ENCODE results near the gene SCMH1.

The SCMH1 gene

DNA sequence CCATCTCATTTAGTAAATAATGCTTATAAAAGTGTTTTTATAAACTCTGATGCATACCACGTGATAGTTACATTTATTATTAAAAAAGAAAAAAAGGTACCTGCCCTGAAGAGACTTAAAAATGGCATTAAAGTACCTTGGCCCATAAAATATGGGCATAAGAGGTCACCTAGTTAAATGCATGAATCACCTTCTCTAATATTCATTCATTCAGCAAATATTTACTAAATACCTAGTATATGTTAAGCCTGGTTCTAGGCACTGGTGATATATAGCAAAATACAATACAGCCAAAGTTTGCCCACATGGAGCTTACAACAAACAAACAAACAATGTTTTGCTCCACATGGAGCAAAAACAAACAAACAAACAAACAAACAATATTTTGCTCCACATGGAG, 87.0 kb downstream of the SCMH1 start:
- no peaks in the 10 kb centered on the region for H3K4me1 ChIP-seq (ENCODE audit: control insufficient read depth, insufficient read depth, low read length)
- H3K9me3 ChIP-seq (ENCODE audit: control insufficient read depth, insufficient read depth, low read depth, low read length), result no peaks in the 10 kb centered on the region
- H3K36me3 ChIP-seq (ENCODE audit: control insufficient read depth in 2 of 2, insufficient read depth in 1 of 2, low read length in 2 of 2), result peaks cover 3 to 33% of the 10 kb centered on the region in 2 experiments; a peak in 2 of 3 replicates
- no peak overlapping the region for H3K4me3 ChIP-seq (ENCODE audit: low read depth, low read length)
- TF ChIP-seq ZNF324 (tag by site-specific recombination; IDR thresholded peaks at IDR 0.05) (no peak), KLF8 (tag by site-specific recombination; IDR thresholded peaks at IDR 0.05) (no peak), ZNF837 (tag by site-specific recombination; IDR thresholded peaks at IDR 0.05) (no peak), ZNF521 (tag by site-specific recombination; IDR thresholded peaks at IDR 0.05) (no peak), ZSCAN23 (tag by site-specific recombination; IDR thresholded peaks at IDR 0.05) (no peak), GLIS1 (tag by site-specific recombination; IDR thresholded peaks at IDR 0.05) (no peak), ZNF391 (tag by site-specific recombination; IDR thresholded peaks at IDR 0.05; ENCODE audit: borderline replicate concordance, low read depth) (no peak), ZNF239 (tag by site-specific recombination; IDR thresholded peaks at IDR 0.05) (no peak), ZNF350 (tag by site-specific recombination; IDR thresholded peaks at IDR 0.05) (no peak), GLI4 (tag by site-specific recombination; IDR thresholded peaks at IDR 0.05) (no peak)
- TF ChIP-seq, protein P1, sequence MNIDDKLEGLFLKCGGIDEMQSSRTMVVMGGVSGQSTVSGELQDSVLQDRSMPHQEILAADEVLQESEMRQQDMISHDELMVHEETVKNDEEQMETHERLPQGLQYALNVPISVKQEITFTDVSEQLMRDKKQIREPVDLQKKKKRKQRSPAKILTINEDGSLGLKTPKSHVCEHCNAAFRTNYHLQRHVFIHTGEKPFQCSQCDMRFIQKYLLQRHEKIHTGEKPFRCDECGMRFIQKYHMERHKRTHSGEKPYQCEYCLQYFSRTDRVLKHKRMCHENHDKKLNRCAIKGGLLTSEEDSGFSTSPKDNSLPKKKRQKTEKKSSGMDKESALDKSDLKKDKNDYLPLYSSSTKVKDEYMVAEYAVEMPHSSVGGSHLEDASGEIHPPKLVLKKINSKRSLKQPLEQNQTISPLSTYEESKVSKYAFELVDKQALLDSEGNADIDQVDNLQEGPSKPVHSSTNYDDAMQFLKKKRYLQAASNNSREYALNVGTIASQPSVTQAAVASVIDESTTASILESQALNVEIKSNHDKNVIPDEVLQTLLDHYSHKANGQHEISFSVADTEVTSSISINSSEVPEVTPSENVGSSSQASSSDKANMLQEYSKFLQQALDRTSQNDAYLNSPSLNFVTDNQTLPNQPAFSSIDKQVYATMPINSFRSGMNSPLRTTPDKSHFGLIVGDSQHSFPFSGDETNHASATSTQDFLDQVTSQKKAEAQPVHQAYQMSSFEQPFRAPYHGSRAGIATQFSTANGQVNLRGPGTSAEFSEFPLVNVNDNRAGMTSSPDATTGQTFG (tag by site-specific recombination; IDR thresholded peaks at IDR 0.05; ENCODE audit: borderline replicate concordance), result no peak
- TF ChIP-seq, protein P2, sequence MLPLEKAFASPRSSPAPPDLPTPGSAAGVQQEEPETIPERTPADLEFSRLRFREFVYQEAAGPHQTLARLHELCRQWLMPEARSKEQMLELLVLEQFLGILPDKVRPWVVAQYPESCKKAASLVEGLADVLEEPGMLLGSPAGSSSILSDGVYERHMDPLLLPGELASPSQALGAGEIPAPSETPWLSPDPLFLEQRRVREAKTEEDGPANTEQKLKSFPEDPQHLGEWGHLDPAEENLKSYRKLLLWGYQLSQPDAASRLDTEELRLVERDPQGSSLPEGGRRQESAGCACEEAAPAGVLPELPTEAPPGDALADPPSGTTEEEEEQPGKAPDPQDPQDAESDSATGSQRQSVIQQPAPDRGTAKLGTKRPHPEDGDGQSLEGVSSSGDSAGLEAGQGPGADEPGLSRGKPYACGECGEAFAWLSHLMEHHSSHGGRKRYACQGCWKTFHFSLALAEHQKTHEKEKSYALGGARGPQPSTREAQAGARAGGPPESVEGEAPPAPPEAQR (tag by site-specific recombination; IDR thresholded peaks at IDR 0.05), result no peak
- TF ChIP-seq, protein P3, sequence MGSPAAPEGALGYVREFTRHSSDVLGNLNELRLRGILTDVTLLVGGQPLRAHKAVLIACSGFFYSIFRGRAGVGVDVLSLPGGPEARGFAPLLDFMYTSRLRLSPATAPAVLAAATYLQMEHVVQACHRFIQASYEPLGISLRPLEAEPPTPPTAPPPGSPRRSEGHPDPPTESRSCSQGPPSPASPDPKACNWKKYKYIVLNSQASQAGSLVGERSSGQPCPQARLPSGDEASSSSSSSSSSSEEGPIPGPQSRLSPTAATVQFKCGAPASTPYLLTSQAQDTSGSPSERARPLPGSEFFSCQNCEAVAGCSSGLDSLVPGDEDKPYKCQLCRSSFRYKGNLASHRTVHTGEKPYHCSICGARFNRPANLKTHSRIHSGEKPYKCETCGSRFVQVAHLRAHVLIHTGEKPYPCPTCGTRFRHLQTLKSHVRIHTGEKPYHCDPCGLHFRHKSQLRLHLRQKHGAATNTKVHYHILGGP (tag by site-specific recombination; IDR thresholded peaks at IDR 0.05), result no peak
- ChIA-PET POLR2A (no interaction called here), CTCF (interaction anchor here (0.7 kb wide), 1 partner anchor 112 kb away, joined by 3 read pairs; no protein-coding TSS in a partner anchor)
- no peak overlapping the region for H3K27ac ChIP-seq (ENCODE audit: extremely low read depth, low read depth, low read length)

DNA sequence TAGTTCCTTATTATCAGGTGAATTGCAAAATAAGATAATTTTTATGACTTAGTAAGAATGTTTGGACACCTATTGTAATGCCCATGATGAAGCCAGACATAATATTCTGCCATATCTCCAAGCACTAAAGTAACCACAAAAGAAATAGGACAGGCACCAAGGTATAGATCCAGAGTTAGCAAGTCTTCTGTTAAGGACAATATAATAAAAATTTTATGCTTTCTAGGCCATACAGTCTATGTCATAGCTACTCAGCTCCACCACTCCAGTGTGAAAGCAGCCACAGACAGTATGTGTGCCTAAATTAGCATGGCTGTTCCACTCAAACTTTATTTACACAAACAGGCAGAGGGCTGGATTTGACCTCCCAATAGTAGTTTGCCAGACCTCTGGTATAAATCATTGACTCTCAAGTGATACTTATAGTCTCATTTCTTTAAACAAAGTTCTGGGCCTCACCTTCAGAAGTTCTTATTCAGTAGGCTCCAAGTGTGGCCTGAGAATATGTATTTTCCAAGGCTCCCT, 88.3 kb downstream of the SCMH1 start:
- Histone ChIP-seq H3K4me3 (ENCODE audit: low read depth, low read length) (no peak overlapping the region), H3K4me1 (ENCODE audit: control insufficient read depth, insufficient read depth, low read length) (no peaks in the 10 kb centered on the region), H3K27ac (ENCODE audit: extremely low read depth, low read depth, low read length) (no peak overlapping the region), H3K36me3 (ENCODE audit: control insufficient read depth in 2 of 2, insufficient read depth in 1 of 2, low read length in 2 of 2) (peaks cover 3 to 35% of the 10 kb centered on the region in 2 experiments; a peak in 2 of 3 replicates), H3K9me3 (ENCODE audit: control insufficient read depth, insufficient read depth, low read depth, low read length) (no peaks in the 10 kb centered on the region)
- CTCF ChIA-PET, result no interaction called here
- POLR2A ChIA-PET, result no interaction called here
- TF ChIP-seq ZNF324 (tag by site-specific recombination; IDR thresholded peaks at IDR 0.05), result no peak
- TF ChIP-seq MZF1 (tag by site-specific recombination; IDR thresholded peaks at IDR 0.05; ENCODE audit: borderline replicate concordance), result no peak
- no peak for TF ChIP-seq ZNF664 (tag by site-specific recombination; IDR thresholded peaks at IDR 0.05)
- TF ChIP-seq ZNF2 (tag by site-specific recombination; IDR thresholded peaks at IDR 0.05), result no peak
- no peak for TF ChIP-seq ZNF785 (tag by site-specific recombination; IDR thresholded peaks at IDR 0.05)
- no peak for TF ChIP-seq ZNF521 (tag by site-specific recombination; IDR thresholded peaks at IDR 0.05)
- TF ChIP-seq, protein P4, sequence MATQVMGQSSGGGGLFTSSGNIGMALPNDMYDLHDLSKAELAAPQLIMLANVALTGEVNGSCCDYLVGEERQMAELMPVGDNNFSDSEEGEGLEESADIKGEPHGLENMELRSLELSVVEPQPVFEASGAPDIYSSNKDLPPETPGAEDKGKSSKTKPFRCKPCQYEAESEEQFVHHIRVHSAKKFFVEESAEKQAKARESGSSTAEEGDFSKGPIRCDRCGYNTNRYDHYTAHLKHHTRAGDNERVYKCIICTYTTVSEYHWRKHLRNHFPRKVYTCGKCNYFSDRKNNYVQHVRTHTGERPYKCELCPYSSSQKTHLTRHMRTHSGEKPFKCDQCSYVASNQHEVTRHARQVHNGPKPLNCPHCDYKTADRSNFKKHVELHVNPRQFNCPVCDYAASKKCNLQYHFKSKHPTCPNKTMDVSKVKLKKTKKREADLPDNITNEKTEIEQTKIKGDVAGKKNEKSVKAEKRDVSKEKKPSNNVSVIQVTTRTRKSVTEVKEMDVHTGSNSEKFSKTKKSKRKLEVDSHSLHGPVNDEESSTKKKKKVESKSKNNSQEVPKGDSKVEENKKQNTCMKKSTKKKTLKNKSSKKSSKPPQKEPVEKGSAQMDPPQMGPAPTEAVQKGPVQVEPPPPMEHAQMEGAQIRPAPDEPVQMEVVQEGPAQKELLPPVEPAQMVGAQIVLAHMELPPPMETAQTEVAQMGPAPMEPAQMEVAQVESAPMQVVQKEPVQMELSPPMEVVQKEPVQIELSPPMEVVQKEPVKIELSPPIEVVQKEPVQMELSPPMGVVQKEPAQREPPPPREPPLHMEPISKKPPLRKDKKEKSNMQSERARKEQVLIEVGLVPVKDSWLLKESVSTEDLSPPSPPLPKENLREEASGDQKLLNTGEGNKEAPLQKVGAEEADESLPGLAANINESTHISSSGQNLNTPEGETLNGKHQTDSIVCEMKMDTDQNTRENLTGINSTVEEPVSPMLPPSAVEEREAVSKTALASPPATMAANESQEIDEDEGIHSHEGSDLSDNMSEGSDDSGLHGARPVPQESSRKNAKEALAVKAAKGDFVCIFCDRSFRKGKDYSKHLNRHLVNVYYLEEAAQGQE (tag by site-specific recombination; IDR thresholded peaks at IDR 0.05), result no peak
- TF ChIP-seq KLF9 (tag by site-specific recombination; IDR thresholded peaks at IDR 0.05; ENCODE audit: low read depth), result no peak
- TF ChIP-seq ZNF707 (tag by site-specific recombination; IDR thresholded peaks at IDR 0.05), result no peak
- no peak for TF ChIP-seq ZNF549 (tag by site-specific recombination; IDR thresholded peaks at IDR 0.05)
- TF ChIP-seq ZNF140 (tag by site-specific recombination; IDR thresholded peaks at IDR 0.05), result no peak
